Natural killer cell (primary cell): ENCODE measurements around the gene GRHPR. TPM values are rescaled to one million over a fixed set of nuclear protein-coding genes. Genes with fewer than 3 reads are reported as not detected.

Experiments
- ATAC-seq, 3 donors: fragments of 150-1000 bp in 2 of 3; fragments of 200-7000 bp in 1 of 3; cut with Tn5 transposase; 1 replicate in 1 of 3; 2 replicates in 2 of 3; pipeline ENCODE4 v1.10.0; 2021; ENCODE audit warnings: mild to moderate bottlenecking in 2 of 3, moderate library complexity in 2 of 3
- DNase-seq, 2 donors: peaks; one replicate each; pipeline versions ENCODE4 v3.0.0 to v3.0.0-alpha.2; 2013 to 2021; ENCODE audit warnings: mixed read lengths in 1 of 2
- H3K27ac ChIP-seq: one replicate; pipeline ENCODE4 v1.5.1; 2013; ENCODE audit warnings: mild to moderate bottlenecking, low read length
- H3K27me3 ChIP-seq: one replicate; pipeline ENCODE4 v1.6.1; 2013; ENCODE audit warnings: low read length; ENCODE audit not compliant: control insufficient read depth, insufficient read depth
- H3K36me3 ChIP-seq: one replicate; pipeline ENCODE4 v1.6.1; 2013; ENCODE audit warnings: low read length; ENCODE audit not compliant: control insufficient read depth, insufficient read depth
- H3K4me1 ChIP-seq: one replicate; pipeline ENCODE4 v1.6.1; 2013; ENCODE audit warnings: low read length; ENCODE audit not compliant: control insufficient read depth, insufficient read depth
- H3K4me3 ChIP-seq: one replicate; pipeline ENCODE4 v1.5.1; 2013; ENCODE audit warnings: low read length
- H3K9me3 ChIP-seq: one replicate; pipeline ENCODE4 v1.6.1; 2013; ENCODE audit warnings: low read length; ENCODE audit not compliant: control insufficient read depth, insufficient read depth
- H3K27ac Mint-ChIP-seq, 2 donors: one replicate each; pipeline ENCODE4 v1.8.0; 2022; ENCODE audit warnings: mild to moderate bottlenecking in 2 of 2, mixed read lengths in 2 of 2, moderate library complexity in 1 of 2
- H3K27me3 Mint-ChIP-seq, 2 donors: one replicate each; pipeline ENCODE4 v1.8.0; 2022; ENCODE audit warnings: low read depth in 2 of 2, mixed read lengths in 2 of 2
- H3K36me3 Mint-ChIP-seq: one replicate; pipeline ENCODE4 v1.8.0; 2022; ENCODE audit warnings: mixed read lengths
- H3K4me1 Mint-ChIP-seq, 2 donors: one replicate each; pipeline ENCODE4 v1.8.0; 2022; ENCODE audit warnings: mixed read lengths in 2 of 2
- H3K4me3 Mint-ChIP-seq: one replicate; pipeline ENCODE4 v1.8.0; 2022; ENCODE audit warnings: mild to moderate bottlenecking, moderate library complexity, mixed read lengths
- H3K9me3 Mint-ChIP-seq, 2 donors: one replicate each; pipeline ENCODE4 v1.8.0; 2022; ENCODE audit warnings: mixed read lengths in 2 of 2
- CTCF ChIP-seq: fragments of 200-600 bp; IDR thresholded peaks from one replicate; pipeline ENCODE4 v1.8.0; 2022; ENCODE audit warnings: antibody characterized with exemption
- WGBS: methylation state at CpG from one replicate; pipeline ENCODE4 v1.1.7; 2013; ENCODE audit warnings: missing lambda C conversion rate; ENCODE audit not compliant: insufficient coverage; 5-methylcytosine and 5-hydroxymethylcytosine counted together
- intact Hi-C: fragments of 100-400 bp; cut with micrococcal nuclease; formaldehyde crosslinking; loops from one replicate; pipeline ENCODE4 v1.14.2; 2022
- total RNA-seq, 4 donors: library from RNA; stranded (reverse); fragments of 120-200 nt in 1 of 4; gene quantifications; one replicate each; pipeline versions ENCODE4 v1.2.3 to v1.2.4, GENCODE V29; 2013 to 2022

The GRHPR gene
- total RNA-seq, 3 donors from 2014 or later (not counting 1 experiment from before 2014, with no cell fraction given) = 38.1 to 55.6 (median 41.1) TPM

GRCh38 chr9:37449862-37450632 lies 27.6 kb downstream of the GRHPR start:
- H3K4me3 Mint-ChIP-seq = no peak overlapping the region
- Histone ChIP-seq H3K4me3 (no peak overlapping the region), H3K4me1 (no peaks in the 10 kb centered on the region), H3K36me3 (peaks cover 3% of the 10 kb centered on the region), H3K9me3 (no peaks in the 10 kb centered on the region), H3K27ac (no peak overlapping the region), H3K27me3 (no peaks in the 10 kb centered on the region)
- intact Hi-C loops = no loop called here
- WGBS = 96% methylated on average over 11 of the region's 12 CpGs
- H3K27ac Mint-ChIP-seq = no peak overlapping the region
- H3K4me1 Mint-ChIP-seq = peaks cover 23 to 30% of the 10 kb centered on the region in 2 donors
- TF ChIP-seq CTCF = no peak
- ATAC-seq (no peak), DNase-seq (no peak)
- no peaks in the 10 kb centered on the region for H3K27me3 Mint-ChIP-seq
- no peaks in the 10 kb centered on the region for H3K36me3 Mint-ChIP-seq
- no peaks in the 10 kb centered on the region for H3K9me3 Mint-ChIP-seq

GRCh38 chr9:37451628-37452027 lies 29.1 kb downstream of the GRHPR start:
- ATAC-seq (no peak), DNase-seq (no peak)
- H3K27me3 ChIP-seq = no peaks in the 10 kb centered on the region
- Mint-ChIP-seq H3K9me3 (no peaks in the 10 kb centered on the region), H3K36me3 (no peaks in the 10 kb centered on the region), H3K27ac (no peak overlapping the region), H3K4me1 (peaks cover 23 to 29% of the 10 kb centered on the region in 2 donors), H3K4me3 (no peak overlapping the region), H3K27me3 (no peaks in the 10 kb centered on the region)
- H3K4me1 ChIP-seq = no peaks in the 10 kb centered on the region
- 80% methylated on average over 2 of the region's 3 CpGs for WGBS
- no peak overlapping the region for H3K4me3 ChIP-seq
- H3K9me3 ChIP-seq = no peaks in the 10 kb centered on the region
- H3K36me3 ChIP-seq = peaks cover 3% of the 10 kb centered on the region
- no peak overlapping the region for H3K27ac ChIP-seq
- intact Hi-C loops = no loop called here
- TF ChIP-seq CTCF = no peak

GRCh38 chr9:37452611-37453010 lies 30.1 kb downstream of the GRHPR start:
- Histone ChIP-seq H3K9me3 (no peaks in the 10 kb centered on the region), H3K4me1 (no peaks in the 10 kb centered on the region), H3K27me3 (no peaks in the 10 kb centered on the region), H3K4me3 (no peak overlapping the region), H3K36me3 (peaks cover 3% of the 10 kb centered on the region), H3K27ac (no peak overlapping the region)
- no peaks in the 10 kb centered on the region for H3K9me3 Mint-ChIP-seq
- intact Hi-C loops = no loop called here
- H3K4me1 Mint-ChIP-seq = peaks cover 21 to 27% of the 10 kb centered on the region in 2 donors
- TF ChIP-seq CTCF = no peak
- DNase-seq = no peak
- H3K36me3 Mint-ChIP-seq = no peaks in the 10 kb centered on the region
- no peak overlapping the region for H3K27ac Mint-ChIP-seq
- no peak for ATAC-seq
- no peak overlapping the region for H3K4me3 Mint-ChIP-seq
- H3K27me3 Mint-ChIP-seq = no peaks in the 10 kb centered on the region
- 100% methylated on average over 1 of the region's 1 CpG for WGBS

- no peaks in the 10 kb centered on the region for H3K27me3 ChIP-seq
- Mint-ChIP-seq H3K27ac (no peak overlapping the region), H3K36me3 (no peaks in the 10 kb centered on the region), H3K4me1 (peaks cover 21 to 27% of the 10 kb centered on the region in 2 donors), H3K9me3 (no peaks in the 10 kb centered on the region), H3K27me3 (no peaks in the 10 kb centered on the region), H3K4me3 (no peak overlapping the region)
- ATAC-seq = no peak
- no peaks in the 10 kb centered on the region for H3K4me1 ChIP-seq
- H3K36me3 ChIP-seq = peaks cover 3% of the 10 kb centered on the region
- no peak for TF ChIP-seq CTCF
- no peaks in the 10 kb centered on the region for H3K9me3 ChIP-seq
- DNase-seq = no peak
- no peak overlapping the region for H3K4me3 ChIP-seq
- 97% methylated on average over 1 of the region's 1 CpG for WGBS
- intact Hi-C loops = no loop called here
- no peak overlapping the region for H3K27ac ChIP-seq
These were observed 31.3 kb downstream of the GRHPR start for GRCh38 chr9:37453827-37454226.
